GM20000 (cell line): Measurements from ENCODE around the gene LRRFIP1.

Experiments used
- DNase-seq: peaks from one replicate; pipeline ENCODE4 v3.0.0; 2012; ENCODE audit warnings: low spot score
- CTCF ChIP-seq: IDR thresholded peaks from 2 replicates; pipeline ENCODE4 v1.5.1; 2012; ENCODE audit warnings: mild to moderate bottlenecking, control low read depth; ENCODE audit errors: extremely low read depth, missing control alignments

LRRFIP1 gene

GRCh38 chr2:237585590-237586221 is 41.7 kb upstream of the LRRFIP1 start:
- no peak for DNase-seq
- no peak for TF ChIP-seq CTCF

- TF ChIP-seq CTCF: no peak
- no peak for DNase-seq
Measured at GRCh38 chr2:237588044-237588696, 39.2 kb upstream of the LRRFIP1 start.

- TF ChIP-seq CTCF: no peak
- DNase-seq: no peak
Measured at GRCh38 chr2:237590272-237591140, 36.9 kb upstream of the LRRFIP1 start, which contains the start of gene RAB17. TSS of gene RAB17 (minus strand) at chr2:237590734. CDS start at chr2:237586154, 4,580 bp downstream.

- DNase-seq: no peak
- TF ChIP-seq CTCF: no peak
Measured at GRCh38 chr2:237591141-237591881, 36.1 kb upstream of the LRRFIP1 start.

- no peak for TF ChIP-seq CTCF
- no peak for DNase-seq
Measured at GRCh38 chr2:237592425-237592980, 34.9 kb upstream of the LRRFIP1 start.

GRCh38 chr2:237593036-237593435 is 34.4 kb upstream of the LRRFIP1 start:
- DNase-seq: no peak
- TF ChIP-seq CTCF: no peak
